HCT116 (cell line): ENCODE measurements around the gene PTBP3. TPM values are rescaled to one million over a fixed set of nuclear protein-coding genes. Genes with fewer than 3 reads are reported as not detected.

Experiments used
- ATAC-seq: fragments of 200-7000 bp; cut with Tn5 transposase; 2 replicates; pipeline ENCODE4 v1.9.1; 2020; ENCODE audit warnings: mild to moderate bottlenecking, moderate library complexity
- BruUV-seq: library from RNA; stranded (reverse); fragments of 400-500 nt; replicated peaks from 2 replicates; lab custom pipeline; 2021; lab: Mats Ljungman, UMichigan
- CTCF ChIA-PET: fragments of 300-600 bp; sonication (Branson Sonifier 250); formaldehyde crosslinking; loops from one replicate; lab custom pipeline; 2021; ENCODE audit warnings: antibody characterized with exemption; lab: Charles Lee
- POLR2A ChIA-PET: fragments of 300-600, 350-600 bp; sonication (Branson Sonifier 250); formaldehyde crosslinking; loops from one replicate; lab custom pipeline; 2021; ENCODE audit warnings: antibody characterized with exemption; lab: Charles Lee
- RAD21 ChIA-PET, 2 experiments: fragments of 300-600 bp; sonication (Branson Sonifier 250); formaldehyde crosslinking; loops; one replicate each; lab custom pipeline; 2023; ENCODE audit warnings: low total read pairs in 2 of 2; ENCODE audit not compliant: uncharacterized antibody in 2 of 2, unreplicated experiment in 2 of 2, low non-redundant PET in 1 of 2; lab: Charles Lee
- DNase-seq: peaks from one replicate; pipeline ENCODE4 v3.0.0-alpha.2; 2010; ENCODE audit warnings: low read depth, low spot score
- H2AFZ ChIP-seq: fragments of 200-600 bp; shearing (Covaris generic), sonication (generic); 2 replicates; pipeline ENCODE4 v1.6.1; 2017; ENCODE audit warnings: low read depth, mixed run types, mixed read lengths, antibody characterized with exemption, low read length; ENCODE audit not compliant: poor library complexity, severe bottlenecking
- H3K27ac ChIP-seq: 2 replicates; pipeline ENCODE4 v1.5.1; 2012; ENCODE audit warnings: low read depth, low read length
- H3K27me3 ChIP-seq: fragments of 200-600 bp; sonication (generic); 2 replicates; pipeline ENCODE4 v1.6.1; 2016; ENCODE audit warnings: mixed run types, low read length, mixed read lengths; ENCODE audit not compliant: insufficient read depth
- H3K36me3 ChIP-seq, 2 experiments: fragments of 200-500 bp in 1 of 2; fragments of 200-600 bp in 1 of 2; sonication (Bioruptor generic) in 1 of 2; sonication (generic) in 1 of 2; 2 replicates each; pipeline versions ENCODE4 v1.5.1 to v1.6.1; 2014 to 2016; ENCODE audit warnings: low read length in 2 of 2, inconsistent platforms in 1 of 2, mixed read lengths in 1 of 2, mixed run types in 1 of 2; ENCODE audit not compliant: insufficient read depth in 2 of 2, control insufficient read depth in 1 of 2
- H3K4me1 ChIP-seq, 2 experiments: fragments of 200-600 bp in 1 of 2; sonication (generic) in 1 of 2; 2 replicates each; pipeline versions ENCODE4 v1.5.1 to v1.6.1; 2012 to 2017; ENCODE audit warnings: low read length in 2 of 2, inconsistent platforms in 1 of 2, mild to moderate bottlenecking in 1 of 2, mixed read lengths in 1 of 2, mixed run types in 1 of 2, moderate library complexity in 1 of 2; ENCODE audit not compliant: insufficient read depth in 2 of 2, control insufficient read depth in 1 of 2
- H3K4me2 ChIP-seq: fragments of 200-600 bp; sonication (generic); 2 replicates; pipeline ENCODE4 v1.6.1; 2017; ENCODE audit warnings: mixed run types, low read length, mixed read lengths
- H3K4me3 ChIP-seq, 2 experiments: fragments of 200-600 bp in 1 of 2; sonication (generic) in 1 of 2; replicated peaks in 1 of 2; 2 replicates each; pipeline ENCODE4 v1.5.1; 2011 to 2016; ENCODE audit warnings: low read length in 2 of 2, control low read depth in 1 of 2, low read depth in 1 of 2, mild to moderate bottlenecking in 1 of 2, mixed read lengths in 1 of 2, mixed run types in 1 of 2
- H3K79me2 ChIP-seq: fragments of 200-600 bp; sonication (generic); 2 replicates; pipeline ENCODE4 v1.6.1; 2017; ENCODE audit warnings: mild to moderate bottlenecking, mixed run types, low read length, moderate library complexity, mixed read lengths; ENCODE audit not compliant: insufficient read depth
- H3K9ac ChIP-seq: fragments of 200-600 bp; sonication (generic); 2 replicates; pipeline ENCODE4 v1.6.1; 2016; ENCODE audit warnings: low read length, mixed read lengths
- H3K9me2 ChIP-seq: fragments of 200-600 bp; sonication (generic), shearing (Covaris generic); 2 replicates; pipeline ENCODE4 v1.6.1; 2017; ENCODE audit warnings: mixed run types, mild to moderate bottlenecking, moderate library complexity; ENCODE audit not compliant: insufficient read depth
- H3K9me3 ChIP-seq, 2 experiments: fragments of 200-500 bp in 1 of 2; fragments of 200-600 bp in 1 of 2; sonication (Bioruptor generic) in 1 of 2; sonication (generic) in 1 of 2; 2 replicates each; pipeline ENCODE4 v1.6.1; 2014 to 2017; ENCODE audit warnings: low read length in 2 of 2, mixed read lengths in 2 of 2, inconsistent platforms in 1 of 2, low read depth in 1 of 2, mild to moderate bottlenecking in 1 of 2, mixed run types in 1 of 2, moderate library complexity in 1 of 2; ENCODE audit not compliant: control insufficient read depth in 1 of 2, insufficient read depth in 1 of 2
- H4K20me1 ChIP-seq: fragments of 200-600 bp; sonication (generic), shearing (Covaris generic); 2 replicates; pipeline ENCODE4 v1.6.1; 2017; ENCODE audit warnings: mixed run types, mild to moderate bottlenecking, moderate library complexity; ENCODE audit not compliant: insufficient read depth
- CBX3 ChIP-seq: IDR thresholded peaks from 2 replicates; pipeline ENCODE4 v1.6.1; 2012; ENCODE audit warnings: low read depth
- CEBPB ChIP-seq: IDR thresholded peaks from 2 replicates; pipeline ENCODE4 v1.6.1; 2012; ENCODE audit warnings: low read depth
- CTCF ChIP-seq, 3 experiments: fragments of 200-600 bp in 1 of 3; sonication (generic) in 1 of 3; IDR thresholded peaks in 2 of 3; conservative IDR thresholded peaks in 1 of 3; 2 replicates each; pipeline ENCODE4 v1.5.1; 2012 to 2017; ENCODE audit warnings: low read depth in 2 of 3, low read length in 2 of 3, antibody characterized with exemption in 1 of 3, borderline replicate concordance in 1 of 3, control low read depth in 1 of 3, mild to moderate bottlenecking in 1 of 3, mixed read lengths in 1 of 3, mixed run types in 1 of 3, moderate library complexity in 1 of 3; ENCODE audit not compliant: insufficient read depth in 1 of 3
- EGR1 ChIP-seq: IDR thresholded peaks from 2 replicates; pipeline ENCODE4 v1.6.1; 2012; ENCODE audit warnings: low read depth
- ELF1 ChIP-seq: IDR thresholded peaks from 2 replicates; pipeline ENCODE4 v1.6.1; 2012; ENCODE audit warnings: low read depth, borderline replicate concordance
- EZH2 ChIP-seq: fragments of 200-600 bp; sonication (generic); IDR thresholded peaks from 2 replicates; pipeline ENCODE4 v1.6.1; 2017; ENCODE audit warnings: antibody characterized with exemption, mixed run types
- EZH2phosphoT487 ChIP-seq: fragments of 200-600 bp; IDR thresholded peaks from 2 replicates; pipeline ENCODE4 v1.6.1; 2018; ENCODE audit warnings: antibody characterized with exemption, borderline replicate concordance
- FOSL1 ChIP-seq: IDR thresholded peaks from 2 replicates; pipeline ENCODE4 v1.6.1; 2012; ENCODE audit warnings: low read depth
- MAX ChIP-seq: IDR thresholded peaks from 2 replicates; pipeline ENCODE4 v1.6.1; 2012
- POLR2AphosphoS5 ChIP-seq: IDR thresholded peaks from 2 replicates; pipeline ENCODE4 v1.6.1; 2011; ENCODE audit warnings: mild to moderate bottlenecking, low read depth, low read length, moderate library complexity
- RAD21 ChIP-seq: IDR thresholded peaks from 2 replicates; pipeline ENCODE4 v1.6.1; 2012; ENCODE audit warnings: low read depth, mild to moderate bottlenecking
- SIN3A ChIP-seq: IDR thresholded peaks from 2 replicates; pipeline ENCODE4 v1.6.1; 2012; ENCODE audit warnings: low read depth
- SP1 ChIP-seq: IDR thresholded peaks from 2 replicates; pipeline ENCODE4 v1.6.1; 2012; ENCODE audit warnings: low read depth
- SRF ChIP-seq: IDR thresholded peaks from 2 replicates; pipeline ENCODE4 v1.6.1; 2012; ENCODE audit warnings: low read depth
- TCF7L2 ChIP-seq: IDR thresholded peaks from 2 replicates; pipeline ENCODE4 v1.7.0; 2011; ENCODE audit warnings: borderline replicate concordance, inconsistent platforms; ENCODE audit not compliant: insufficient read depth, insufficient read length; ENCODE audit errors: extremely low read depth
- YY1 ChIP-seq: IDR thresholded peaks from 2 replicates; pipeline ENCODE4 v1.6.1; 2011; ENCODE audit warnings: low read length, low read depth, moderate library complexity, mild to moderate bottlenecking; ENCODE audit not compliant: insufficient replicate concordance; ENCODE audit errors: extremely low read depth
- ZFX ChIP-seq: fragments of 450-650 bp; IDR thresholded peaks from 2 replicates; pipeline ENCODE4 v1.6.1; 2017
- ZNF274 ChIP-seq: fragments of 200-500 bp; sonication (Bioruptor generic); IDR thresholded peaks from 2 replicates; pipeline ENCODE4 v1.6.1; 2014; ENCODE audit warnings: mild to moderate bottlenecking, low read depth, low read length, inconsistent platforms
- intact Hi-C: fragments of 100-400 bp; cut with micrococcal nuclease; formaldehyde crosslinking; loops from 2 replicates; pipeline ENCODE4 v1.10.0; 2022
- total RNA-seq: library from RNA; stranded (reverse); gene quantifications from one replicate; pipeline ENCODE4 v1.2.1, GENCODE V29; 2021; ENCODE audit not compliant: unreplicated experiment
- TF ChIP-seq, protein P1 (sequence below): IDR thresholded peaks from 2 replicates; pipeline ENCODE4 v1.6.1; 2012
- TF ChIP-seq, protein P2 (sequence below): IDR thresholded peaks from 2 replicates; pipeline ENCODE4 v1.6.1; 2012; ENCODE audit warnings: low read depth

PTBP3 gene
- total RNA-seq, 1 experiment from 2014 or later, result 102 TPM

DNA sequence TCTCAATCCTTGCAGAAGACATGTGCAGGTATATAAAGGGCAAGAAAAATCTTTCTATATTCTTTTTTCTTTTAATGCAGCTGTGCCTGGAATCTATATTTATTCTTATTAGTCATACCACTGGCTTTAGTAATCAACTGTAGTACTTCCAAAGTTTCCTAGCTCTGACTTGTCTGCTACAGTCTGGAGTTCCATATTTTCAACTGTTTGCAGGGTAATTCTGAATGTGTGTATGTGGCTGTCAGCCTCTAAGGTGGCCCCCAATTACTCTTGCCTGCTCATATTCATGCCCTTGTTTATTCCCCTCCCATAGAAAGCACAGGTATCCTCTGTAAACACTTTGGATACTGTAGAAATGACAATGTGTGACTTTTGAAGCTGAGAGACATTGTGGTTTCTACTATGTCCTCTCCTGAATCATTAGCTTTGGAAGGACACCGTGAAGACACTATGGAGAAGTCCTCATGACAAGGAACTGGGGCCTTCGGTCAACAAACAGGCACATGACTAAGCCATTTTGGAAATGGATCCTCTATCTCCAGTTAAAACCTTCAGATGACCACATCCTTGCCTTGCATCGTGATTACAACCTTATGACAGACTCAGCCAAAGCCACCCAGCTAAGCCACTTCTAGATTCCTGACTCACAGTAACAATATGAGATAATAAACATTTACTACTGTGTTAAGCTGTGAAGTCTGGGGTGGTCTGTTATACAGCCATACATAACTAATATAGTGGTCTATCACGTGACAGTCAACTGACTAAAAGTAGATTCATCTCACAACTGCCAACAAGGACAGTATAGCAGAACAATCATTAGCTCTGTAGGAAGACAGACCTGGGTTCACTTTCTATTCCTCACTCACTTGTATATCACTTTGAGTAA is 108.8 kb downstream of the PTBP3 start:
- Histone ChIP-seq H3K79me2 (no peaks in the 10 kb centered on the region), H4K20me1 (no peaks in the 10 kb centered on the region), H3K27me3 (no peaks in the 10 kb centered on the region), H3K9ac (no peak overlapping the region), H3K4me1 (no peaks in the 10 kb centered on the region), H2AFZ (no peak overlapping the region), H3K9me3 (no peaks in the 10 kb centered on the region), H3K27ac (no peak overlapping the region), H3K36me3 (peaks cover 14 to 20% of the 10 kb centered on the region in 2 experiments; a peak in 3 of 4 replicates), H3K4me3 (no peak overlapping the region), H3K4me2 (no peak overlapping the region), H3K9me2 (0 out of 2 replicates have a peak, but pooled peaks cover 5% of the 10 kb centered on the region)
- no TSS peak for BruUV-seq
- ATAC-seq, result no peak
- ChIA-PET POLR2A (no interaction called here), CTCF (no interaction called here), RAD21 (no interaction called here)
- DNase-seq, result no peak
- intact Hi-C loops, result no loop called here
- TF ChIP-seq YY1 (no peak), TCF7L2 (no peak), ZNF274 (no peak), CEBPB (no peak), POLR2AphosphoS5 (no peak), RAD21 (no peak), CTCF (IDR thresholded peaks at IDR 0.05 in 2 of 3, conservative IDR thresholded peaks at IDR 0.05 in 1 of 3; ENCODE audit: borderline replicate concordance in 1 of 3, insufficient read depth in 1 of 3, low read depth in 2 of 3, low read length in 2 of 3) (no peak), EGR1 (no peak), SP1 (no peak), ZFX (no peak), CBX3 (no peak), FOSL1 (no peak), SIN3A (no peak), MAX (no peak), ELF1 (no peak), EZH2phosphoT487 (no peak), SRF (no peak), EZH2 (no peak)
- TF ChIP-seq, protein P1, sequence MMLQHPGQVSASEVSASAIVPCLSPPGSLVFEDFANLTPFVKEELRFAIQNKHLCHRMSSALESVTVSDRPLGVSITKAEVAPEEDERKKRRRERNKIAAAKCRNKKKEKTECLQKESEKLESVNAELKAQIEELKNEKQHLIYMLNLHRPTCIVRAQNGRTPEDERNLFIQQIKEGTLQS, result no peak
- TF ChIP-seq, protein P2, sequence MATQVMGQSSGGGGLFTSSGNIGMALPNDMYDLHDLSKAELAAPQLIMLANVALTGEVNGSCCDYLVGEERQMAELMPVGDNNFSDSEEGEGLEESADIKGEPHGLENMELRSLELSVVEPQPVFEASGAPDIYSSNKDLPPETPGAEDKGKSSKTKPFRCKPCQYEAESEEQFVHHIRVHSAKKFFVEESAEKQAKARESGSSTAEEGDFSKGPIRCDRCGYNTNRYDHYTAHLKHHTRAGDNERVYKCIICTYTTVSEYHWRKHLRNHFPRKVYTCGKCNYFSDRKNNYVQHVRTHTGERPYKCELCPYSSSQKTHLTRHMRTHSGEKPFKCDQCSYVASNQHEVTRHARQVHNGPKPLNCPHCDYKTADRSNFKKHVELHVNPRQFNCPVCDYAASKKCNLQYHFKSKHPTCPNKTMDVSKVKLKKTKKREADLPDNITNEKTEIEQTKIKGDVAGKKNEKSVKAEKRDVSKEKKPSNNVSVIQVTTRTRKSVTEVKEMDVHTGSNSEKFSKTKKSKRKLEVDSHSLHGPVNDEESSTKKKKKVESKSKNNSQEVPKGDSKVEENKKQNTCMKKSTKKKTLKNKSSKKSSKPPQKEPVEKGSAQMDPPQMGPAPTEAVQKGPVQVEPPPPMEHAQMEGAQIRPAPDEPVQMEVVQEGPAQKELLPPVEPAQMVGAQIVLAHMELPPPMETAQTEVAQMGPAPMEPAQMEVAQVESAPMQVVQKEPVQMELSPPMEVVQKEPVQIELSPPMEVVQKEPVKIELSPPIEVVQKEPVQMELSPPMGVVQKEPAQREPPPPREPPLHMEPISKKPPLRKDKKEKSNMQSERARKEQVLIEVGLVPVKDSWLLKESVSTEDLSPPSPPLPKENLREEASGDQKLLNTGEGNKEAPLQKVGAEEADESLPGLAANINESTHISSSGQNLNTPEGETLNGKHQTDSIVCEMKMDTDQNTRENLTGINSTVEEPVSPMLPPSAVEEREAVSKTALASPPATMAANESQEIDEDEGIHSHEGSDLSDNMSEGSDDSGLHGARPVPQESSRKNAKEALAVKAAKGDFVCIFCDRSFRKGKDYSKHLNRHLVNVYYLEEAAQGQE, result no peak
